ENCODE results near the gene LRRC51.

DNA sequence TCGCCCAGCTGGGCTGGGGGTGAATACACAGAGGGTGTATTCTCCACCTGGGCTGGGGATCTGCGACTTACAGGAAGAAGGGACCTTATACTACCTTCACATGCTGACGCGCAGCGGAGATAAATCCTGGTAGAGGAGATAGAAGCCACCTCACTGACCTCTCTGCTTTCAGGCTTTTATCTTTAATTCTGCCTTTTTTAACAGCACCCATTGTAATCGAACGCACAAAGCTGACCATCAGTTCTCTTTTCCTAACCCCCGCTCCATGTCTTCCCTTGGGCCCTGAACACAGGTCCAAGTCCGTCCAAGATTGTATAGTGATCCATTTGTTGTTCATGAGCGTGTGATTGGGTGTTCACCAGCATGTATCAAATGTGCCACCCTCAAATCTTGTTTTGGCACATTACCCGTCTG is 23.1 kb downstream of the LRRC51 start:
- TF ChIP-seq POLR2AphosphoS5 (IDR thresholded peaks at IDR 0.05; ENCODE audit: borderline replicate concordance, low read depth, low read length), result no peak
- TF ChIP-seq FOXP2 (optimal IDR thresholded peaks at IDR 0.05; ENCODE audit: control extremely low read depth, extremely low read length, insufficient read depth), result no peak
- no peak for TF ChIP-seq EZH2 (IDR thresholded peaks at IDR 0.05)
